Neuronal stem cell (in vitro differentiated cells): ENCODE data around the gene PRKCB.

Experiments
- DNase-seq: peaks from one replicate; pipeline ENCODE4 v3.0.0-alpha.2; 2013; ENCODE audit warnings: low spot score
- H2AFZ ChIP-seq: one replicate; pipeline ENCODE4 v1.6.1; 2013; ENCODE audit warnings: mild to moderate bottlenecking, low read length, inconsistent platforms
- H2AK5ac ChIP-seq: 2 replicates; pipeline ENCODE4 v1.6.1; 2013; ENCODE audit warnings: low read depth, mild to moderate bottlenecking, inconsistent platforms, low read length, moderate library complexity, mixed read lengths
- H2BK120ac ChIP-seq: 2 replicates; pipeline ENCODE4 v1.6.1; 2013; ENCODE audit warnings: low read depth, mild to moderate bottlenecking, inconsistent platforms, low read length, moderate library complexity, mixed read lengths
- H2BK12ac ChIP-seq: one replicate; pipeline ENCODE4 v1.6.1; 2013; ENCODE audit warnings: low read length, inconsistent platforms
- H2BK15ac ChIP-seq: 2 replicates; pipeline ENCODE4 v1.6.1; 2013; ENCODE audit warnings: mild to moderate bottlenecking, low read length, inconsistent platforms, mixed read lengths
- H2BK5ac ChIP-seq: one replicate; pipeline ENCODE4 v1.6.1; 2013; ENCODE audit warnings: inconsistent platforms, mild to moderate bottlenecking, low read length, moderate library complexity
- H3K14ac ChIP-seq: one replicate; pipeline ENCODE4 v1.6.1; 2013; ENCODE audit warnings: low read length, inconsistent platforms
- H3K18ac ChIP-seq: 2 replicates; pipeline ENCODE4 v1.6.1; 2013; ENCODE audit warnings: low read length, inconsistent platforms
- H3K23ac ChIP-seq: 2 replicates; pipeline ENCODE4 v1.6.1; 2013; ENCODE audit warnings: low read depth, mild to moderate bottlenecking, mixed read lengths, low read length, inconsistent platforms; ENCODE audit not compliant: poor library complexity
- H3K27ac ChIP-seq: replicated peaks from 3 replicates; pipeline ENCODE4 v1.5.1; 2013; ENCODE audit warnings: low read length, inconsistent platforms
- H3K27me3 ChIP-seq, 3 experiments: 2 replicates each; pipeline ENCODE4 v1.6.1; 2013; ENCODE audit warnings: low read length in 3 of 3, mild to moderate bottlenecking in 2 of 3, inconsistent platforms in 1 of 3, low read depth in 1 of 3, mixed read lengths in 1 of 3, moderate library complexity in 1 of 3; ENCODE audit not compliant: control insufficient read depth in 3 of 3, insufficient read depth in 3 of 3
- H3K36me3 ChIP-seq, 2 donors: replicated peaks in 1 of 2; 2 replicates each; pipeline ENCODE4 v1.6.1; 2013; ENCODE audit warnings: low read length in 2 of 2; ENCODE audit not compliant: control insufficient read depth in 2 of 2, insufficient read depth in 2 of 2
- H3K4ac ChIP-seq: 2 replicates; pipeline ENCODE4 v1.6.1; 2013; ENCODE audit warnings: inconsistent platforms, mild to moderate bottlenecking, low read length, moderate library complexity
- H3K4me1 ChIP-seq, 2 donors: 1 replicate in 1 of 2; 2 replicates in 1 of 2; pipeline ENCODE4 v1.6.1; 2013; ENCODE audit warnings: low read length in 2 of 2, low read depth in 1 of 2; ENCODE audit not compliant: control insufficient read depth in 2 of 2, insufficient read depth in 1 of 2
- H3K4me2 ChIP-seq: one replicate; pipeline ENCODE4 v1.6.1; 2013; ENCODE audit warnings: mild to moderate bottlenecking, low read length, inconsistent platforms; ENCODE audit not compliant: insufficient read depth, poor library complexity, severe bottlenecking
- H3K4me3 ChIP-seq, 2 donors: 2 replicates each; pipeline ENCODE4 v1.5.1; 2013; ENCODE audit warnings: low read length in 2 of 2, mild to moderate bottlenecking in 2 of 2, inconsistent platforms in 1 of 2, moderate library complexity in 1 of 2
- H3K79me1 ChIP-seq: one replicate; pipeline ENCODE4 v1.6.1; 2013; ENCODE audit warnings: low read depth, mild to moderate bottlenecking, inconsistent platforms, low read length, moderate library complexity
- H3K9ac ChIP-seq: one replicate; pipeline ENCODE4 v1.6.1; 2013; ENCODE audit warnings: mild to moderate bottlenecking, low read depth, low read length, inconsistent platforms; ENCODE audit not compliant: poor library complexity
- H3K9me3 ChIP-seq, 2 donors: replicated peaks in 1 of 2; 2 replicates each; pipeline versions ENCODE3 to v1.6.1; 2013; ENCODE audit warnings: low read length in 2 of 2, mild to moderate bottlenecking in 2 of 2, inconsistent platforms in 1 of 2, low read depth in 1 of 2, mixed read lengths in 1 of 2, moderate library complexity in 1 of 2; ENCODE audit not compliant: control insufficient read depth in 2 of 2, insufficient read depth in 1 of 2
- H4K8ac ChIP-seq: one replicate; pipeline ENCODE4 v1.6.1; 2013; ENCODE audit warnings: low read depth, mild to moderate bottlenecking, inconsistent platforms, low read length, moderate library complexity
- H4K91ac ChIP-seq: one replicate; pipeline ENCODE4 v1.6.1; 2013; ENCODE audit warnings: low read length, low read depth, mild to moderate bottlenecking, inconsistent platforms; ENCODE audit not compliant: poor library complexity
- WGBS, 2 donors: extraction: QIAGEN DNeasy Blood & Tissue Kit; methylation state at CpG; one replicate each; pipeline ENCODE4 v1.1.7; 2013; ENCODE audit warnings: missing lambda C conversion rate in 2 of 2, mixed read lengths in 1 of 2; ENCODE audit not compliant: insufficient read length in 2 of 2, insufficient replicate concordance in 1 of 2; ENCODE audit errors: extremely low coverage in 2 of 2; 5-methylcytosine and 5-hydroxymethylcytosine counted together

The PRKCB gene

GRCh38 chr16:24166661-24167528 is 331.1 kb downstream of the PRKCB start:
- Histone ChIP-seq H3K9ac (no peak overlapping the region), H3K23ac (no peak overlapping the region), H3K4me3 (no peak overlapping the region), H4K8ac (no peak overlapping the region), H3K18ac (no peak overlapping the region), H3K36me3 (no peaks in the 10 kb centered on the region), H4K91ac (no peak overlapping the region), H3K27ac (no peak overlapping the region), H2BK12ac (no peak overlapping the region), H3K4ac (no peak overlapping the region), H2BK120ac (no peak overlapping the region), H3K79me1 (no peaks in the 10 kb centered on the region), H3K9me3 (no peaks in the 10 kb centered on the region), H2AFZ (no peak overlapping the region), H2BK15ac (no peak overlapping the region), H3K14ac (no peak overlapping the region), H2AK5ac (no peak overlapping the region), H3K27me3 (no peaks in the 10 kb centered on the region), H3K4me1 (peaks cover 0 to 5% of the 10 kb centered on the region in 2 donors), H2BK5ac (no peak overlapping the region), H3K4me2 (no peak overlapping the region)
- WGBS, 2 donors: no CpG with 5 or more reads among the region's 9 CpGs
- DNase-seq: no peak

DNA sequence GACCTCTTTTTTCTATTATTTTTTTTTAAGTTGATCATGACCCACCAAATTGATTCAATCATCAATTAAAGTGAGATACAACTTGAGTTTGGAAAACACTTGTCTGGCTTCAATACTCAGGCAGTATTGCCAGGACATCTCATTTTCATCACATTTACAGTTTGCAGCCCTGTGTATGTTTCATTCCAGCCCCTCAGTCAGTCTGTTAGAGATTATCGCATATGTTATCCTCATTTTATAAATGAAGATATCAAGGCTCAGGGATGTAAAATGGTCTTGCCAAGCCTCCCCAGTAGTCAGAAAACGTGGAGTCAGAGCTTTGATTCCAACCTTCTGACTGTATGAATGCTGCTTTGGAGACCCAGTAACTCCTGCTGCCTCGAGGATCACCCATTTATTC is 333.1 kb downstream of the PRKCB start:
- Histone ChIP-seq H3K14ac (no peak overlapping the region), H2AFZ (no peak overlapping the region), H3K27ac (no peak overlapping the region), H3K23ac (no peak overlapping the region), H4K8ac (no peak overlapping the region), H2BK120ac (no peak overlapping the region), H3K9ac (no peak overlapping the region), H2BK12ac (no peak overlapping the region), H3K79me1 (no peaks in the 10 kb centered on the region), H3K36me3 (no peaks in the 10 kb centered on the region), H3K4me3 (no peak overlapping the region), H4K91ac (no peak overlapping the region), H2BK15ac (no peak overlapping the region), H3K18ac (no peak overlapping the region), H3K4me2 (no peak overlapping the region), H3K27me3 (no peaks in the 10 kb centered on the region), H3K4ac (no peak overlapping the region), H2BK5ac (no peak overlapping the region), H2AK5ac (no peak overlapping the region), H3K4me1 (peaks cover 0 to 1% of the 10 kb centered on the region in 2 donors), H3K9me3 (no peaks in the 10 kb centered on the region)
- WGBS, 2 donors: no CpG with 5 or more reads among the region's 3 CpGs
- DNase-seq: no peak

- Histone ChIP-seq H3K4me1 (no peaks in the 10 kb centered on the region), H4K91ac (no peak overlapping the region), H4K8ac (no peak overlapping the region), H3K23ac (no peak overlapping the region), H3K27ac (no peak overlapping the region), H2AFZ (no peak overlapping the region), H3K36me3 (no peaks in the 10 kb centered on the region), H3K18ac (no peak overlapping the region), H3K4me2 (no peak overlapping the region), H2BK15ac (no peak overlapping the region), H3K4ac (no peak overlapping the region), H2BK12ac (no peak overlapping the region), H3K9ac (no peak overlapping the region), H3K14ac (no peak overlapping the region), H2BK5ac (no peak overlapping the region), H2BK120ac (no peak overlapping the region), H3K27me3 (no peaks in the 10 kb centered on the region), H2AK5ac (no peak overlapping the region), H3K4me3 (no peak overlapping the region), H3K79me1 (no peaks in the 10 kb centered on the region), H3K9me3 (no peaks in the 10 kb centered on the region)
- no peak for DNase-seq
- WGBS, 2 donors: no CpG with 5 or more reads among the region's 5 CpGs
Observed at GRCh38 chr16:24170407-24170806, 334.6 kb downstream of the PRKCB start.

DNA sequence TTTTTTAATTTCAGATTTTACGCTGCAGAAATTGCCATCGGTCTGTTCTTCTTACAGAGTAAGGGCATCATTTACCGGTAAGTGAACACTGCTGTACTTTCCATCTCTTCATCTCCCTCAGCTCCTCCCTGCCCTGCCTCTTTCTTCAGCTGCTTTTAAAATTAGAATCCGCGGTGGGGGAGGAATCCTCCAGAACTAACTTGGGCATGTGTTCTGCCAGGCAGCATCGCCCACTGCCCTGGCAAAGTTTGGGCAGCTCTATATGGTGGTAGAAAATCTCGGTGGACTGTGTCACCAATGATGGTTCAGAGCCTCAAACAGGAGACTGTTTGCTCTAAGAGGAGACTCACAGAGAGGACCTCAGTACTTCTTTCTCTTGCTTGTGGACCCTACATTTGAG is 338.7 kb downstream of the PRKCB start:
- Histone ChIP-seq H2AK5ac (no peak overlapping the region), H2BK12ac (no peak overlapping the region), H3K14ac (no peak overlapping the region), H2BK5ac (no peak overlapping the region), H3K27me3 (no peaks in the 10 kb centered on the region), H3K9me3 (no peaks in the 10 kb centered on the region), H3K4me3 (no peak overlapping the region), H3K36me3 (no peaks in the 10 kb centered on the region), H3K27ac (no peak overlapping the region), H4K91ac (no peak overlapping the region), H3K9ac (no peak overlapping the region), H2BK120ac (no peak overlapping the region), H3K4me2 (no peak overlapping the region), H2BK15ac (no peak overlapping the region), H3K23ac (no peak overlapping the region), H2AFZ (no peak overlapping the region), H3K4me1 (no peaks in the 10 kb centered on the region), H3K79me1 (no peaks in the 10 kb centered on the region), H3K18ac (no peak overlapping the region), H4K8ac (no peak overlapping the region), H3K4ac (no peak overlapping the region)
- no CpG with 5 or more reads among the region's 7 CpGs for WGBS, 2 donors
- DNase-seq: no peak
